Pons (tissue), 1 donor: Measurements from ENCODE around the gene USP53.
"Not testable (repeated sequence)": the region's sequence is repeated elsewhere in the genome, so short reads cannot be mapped to it uniquely, and the experiment has no call there.

Experiments
- DNase-seq: peaks from one replicate; pipeline ENCODE4 v3.0.0-alpha.2; 2016; ENCODE audit warnings: low spot score

The USP53 gene

GRCh38 chr4:119212234-119212963, at the start of gene USP53:
Gene USP53 (plus strand): TSS chr4:119212713. CDS start chr4:119239760, 27,047 bp downstream.
- DNase-seq, result peak; percentile 91

- DNase-seq, result no peak
Measured at GRCh38 chr4:119165767-119166166, 46.7 kb upstream of the USP53 start.

GRCh38 chr4:119170195-119170594, 42.3 kb upstream of the USP53 start:
- DNase-seq, result no peak

GRCh38 chr4:119172223-119172622, 40.3 kb upstream of the USP53 start:
- no peak for DNase-seq

- DNase-seq, result not testable (repeated sequence)
Measured at GRCh38 chr4:119173729-119174361, 38.7 kb upstream of the USP53 start.

- no peak for DNase-seq
Measured at GRCh38 chr4:119179011-119179410, 33.5 kb upstream of the USP53 start.

GRCh38 chr4:119184128-119184527, 28.4 kb upstream of the USP53 start:
- no peak for DNase-seq

- no peak for DNase-seq
Measured at GRCh38 chr4:119189638-119190037, 22.9 kb upstream of the USP53 start.

- no peak for DNase-seq
Measured at GRCh38 chr4:119190354-119190753, 22.2 kb upstream of the USP53 start.

- no peak for DNase-seq
Measured at GRCh38 chr4:119191505-119191904, 21.0 kb upstream of the USP53 start.

GRCh38 chr4:119197772-119198212, 14.7 kb upstream of the USP53 start:
- no peak for DNase-seq

- DNase-seq, result peak; percentile 37
Measured at GRCh38 chr4:119204916-119205315, 7.6 kb upstream of the USP53 start.

- no peak for DNase-seq
Measured at GRCh38 chr4:119205690-119206089, 6.8 kb upstream of the USP53 start.

- no peak for DNase-seq
Measured at GRCh38 chr4:119206178-119206577, 6.3 kb upstream of the USP53 start.

GRCh38 chr4:119207051-119207450, 5.5 kb upstream of the USP53 start:
- DNase-seq, result no peak

GRCh38 chr4:119209077-119209476, 3.4 kb upstream of the USP53 start:
- DNase-seq, result no peak

GRCh38 chr4:119209586-119209985, 2.9 kb upstream of the USP53 start:
- DNase-seq, result no peak

- no peak for DNase-seq
Measured at GRCh38 chr4:119210775-119211174, 1.7 kb upstream of the USP53 start.

- DNase-seq, result no peak
Measured at GRCh38 chr4:119211867-119212233, 663 bp upstream of the USP53 start.

GRCh38 chr4:119212964-119213606, 572 bp downstream of the USP53 start:
- DNase-seq, result peak; percentile 71

GRCh38 chr4:119218093-119218492, 5.6 kb downstream of the USP53 start:
- DNase-seq, result no peak

- DNase-seq, result no peak
Measured at GRCh38 chr4:119221412-119221811, 8.9 kb downstream of the USP53 start.

- DNase-seq, result no peak
Measured at GRCh38 chr4:119227690-119228089, 15.2 kb downstream of the USP53 start.
